Chondrocyte (in vitro differentiated cells): ENCODE data around the gene RSPH1. TPM values are rescaled to one million over a fixed set of nuclear protein-coding genes. Genes with fewer than 3 reads are reported as not detected.

Experiments used
- DNase-seq: peaks from one replicate; pipeline ENCODE4 v3.0.0; 2021; ENCODE audit warnings: mixed read lengths, low spot score
- H3K27ac Mint-ChIP-seq: one replicate; pipeline ENCODE4 v1.8.0; 2021; ENCODE audit warnings: mild to moderate bottlenecking, moderate library complexity, mixed read lengths; ENCODE audit not compliant: unreplicated experiment
- H3K27me3 Mint-ChIP-seq: 2 replicates; pipeline ENCODE4 v1.8.0; 2021; ENCODE audit warnings: low read depth, mixed read lengths
- H3K36me3 Mint-ChIP-seq: 2 replicates; pipeline ENCODE4 v1.8.0; 2021; ENCODE audit warnings: low read depth, mixed read lengths
- H3K4me1 Mint-ChIP-seq: 2 replicates; pipeline ENCODE4 v1.8.0; 2021; ENCODE audit warnings: low read depth, mild to moderate bottlenecking, mixed read lengths
- H3K4me3 Mint-ChIP-seq: one replicate; pipeline ENCODE4 v1.8.0; 2021; ENCODE audit warnings: mild to moderate bottlenecking, moderate library complexity, mixed read lengths; ENCODE audit not compliant: unreplicated experiment
- H3K9me3 Mint-ChIP-seq: 2 replicates; pipeline ENCODE4 v1.8.0; 2021; ENCODE audit warnings: low read depth, mixed read lengths
- CTCF ChIP-seq: fragments of 200-600 bp; sonication (generic); IDR thresholded peaks from 2 replicates; pipeline ENCODE4 v1.5.0; 2021; ENCODE audit warnings: antibody characterized with exemption, mild to moderate bottlenecking, moderate library complexity
- total RNA-seq: library from RNA; stranded (reverse); gene quantifications from 3 replicates; pipeline ENCODE4 v1.2.1, GENCODE V29; 2021

The RSPH1 gene
- total RNA-seq, 1 donor from 2014 or later: 0.15 TPM

- DNase-seq: no peak
- peaks cover 5% of the 10 kb centered on the region for H3K27me3 Mint-ChIP-seq
- H3K4me3 Mint-ChIP-seq: no peak overlapping the region
- H3K9me3 Mint-ChIP-seq: no peaks in the 10 kb centered on the region
- peaks cover 11% of the 10 kb centered on the region for H3K4me1 Mint-ChIP-seq
- H3K36me3 Mint-ChIP-seq: no peaks in the 10 kb centered on the region
- no peak overlapping the region for H3K27ac Mint-ChIP-seq
- no peak for TF ChIP-seq CTCF
Observed at GRCh38 chr21:42463861-42464515, 32.0 kb downstream of the RSPH1 start.

GRCh38 chr21:42461881-42462877 lies 33.8 kb downstream of the RSPH1 start:
- Mint-ChIP-seq H3K27ac (no peak overlapping the region), H3K4me3 (no peak overlapping the region), H3K9me3 (no peaks in the 10 kb centered on the region), H3K36me3 (no peaks in the 10 kb centered on the region), H3K27me3 (peaks cover 4% of the 10 kb centered on the region), H3K4me1 (peaks cover 11% of the 10 kb centered on the region)
- no peak for TF ChIP-seq CTCF
- no peak for DNase-seq

GRCh38 chr21:42461185-42461520 lies 34.9 kb downstream of the RSPH1 start:
- Mint-ChIP-seq H3K27me3 (peaks cover 4% of the 10 kb centered on the region), H3K4me1 (peaks cover 11% of the 10 kb centered on the region), H3K36me3 (no peaks in the 10 kb centered on the region), H3K27ac (no peak overlapping the region), H3K9me3 (no peaks in the 10 kb centered on the region), H3K4me3 (no peak overlapping the region)
- no peak for DNase-seq
- TF ChIP-seq CTCF: no peak

GRCh38 chr21:42460391-42461184 lies 35.4 kb downstream of the RSPH1 start:
- peaks cover 4% of the 10 kb centered on the region for H3K27me3 Mint-ChIP-seq
- H3K4me1 Mint-ChIP-seq: peaks cover 8% of the 10 kb centered on the region
- no peak overlapping the region for H3K27ac Mint-ChIP-seq
- DNase-seq: no peak
- no peaks in the 10 kb centered on the region for H3K36me3 Mint-ChIP-seq
- TF ChIP-seq CTCF: no peak
- no peak overlapping the region for H3K4me3 Mint-ChIP-seq
- no peaks in the 10 kb centered on the region for H3K9me3 Mint-ChIP-seq
